ENCODE measurements around the gene CDC42EP4.

CDC42EP4 gene

DNA sequence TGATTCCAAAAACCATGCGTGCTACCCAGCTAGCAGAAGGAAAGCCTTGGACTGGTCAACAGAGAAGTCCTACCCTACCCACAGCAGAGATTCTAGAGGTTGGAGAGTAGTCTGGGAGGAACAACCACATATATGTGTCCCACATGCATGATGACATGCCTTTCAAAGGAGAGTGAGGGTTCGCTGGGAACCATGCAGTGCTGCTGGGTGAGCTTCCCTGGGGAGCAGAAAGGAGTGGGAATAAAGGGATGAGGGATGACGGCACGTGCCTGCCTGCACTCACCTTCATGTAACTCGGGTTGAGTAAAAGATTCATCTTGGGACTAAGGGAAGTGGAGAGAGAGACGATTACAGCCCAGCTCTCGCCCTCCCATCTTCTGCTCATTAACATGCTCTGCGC, 59.9 kb downstream of the CDC42EP4 start:
- DNase-seq (ENCODE audit: low read depth) = no peak

DNA sequence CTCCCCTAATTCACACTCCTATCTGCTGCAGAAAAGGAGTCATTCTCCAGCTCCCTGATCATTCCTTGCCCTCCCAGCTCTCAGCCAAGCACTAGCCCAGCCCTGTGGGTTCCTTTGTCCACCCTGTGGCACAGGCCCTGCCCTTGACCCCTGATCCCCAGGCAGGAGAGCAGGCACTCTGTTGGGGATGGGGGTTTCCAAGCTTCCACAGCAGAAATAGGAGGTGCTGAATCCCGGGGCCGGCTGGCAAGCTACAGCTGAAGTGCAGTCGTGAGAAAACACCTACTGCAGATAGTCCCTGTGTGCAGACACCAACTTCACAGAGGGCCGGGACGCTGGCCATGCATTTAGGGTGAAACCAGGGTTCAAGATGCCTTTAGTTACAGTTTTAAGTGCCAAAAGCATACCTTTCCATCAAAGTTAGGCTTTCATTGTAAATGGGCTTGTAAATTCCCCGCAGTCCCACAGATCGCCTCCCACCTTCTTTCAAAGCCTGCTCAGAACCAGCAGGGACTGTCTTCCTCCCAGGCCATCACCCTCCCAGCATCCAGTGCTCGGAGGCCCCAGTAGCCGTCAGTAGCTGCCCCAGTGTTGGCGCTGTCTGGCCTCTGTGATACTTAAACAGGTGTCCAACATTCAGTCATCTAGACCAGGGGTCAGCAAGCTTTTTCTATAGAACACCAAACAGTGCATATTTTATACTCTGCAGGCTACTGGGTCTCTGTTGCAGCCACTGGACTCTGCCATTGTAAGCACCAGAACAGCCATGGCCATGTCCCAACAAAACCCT, 60.8 kb downstream of the CDC42EP4 start:
- DNase-seq (ENCODE audit: low read depth) = no peak

DNA sequence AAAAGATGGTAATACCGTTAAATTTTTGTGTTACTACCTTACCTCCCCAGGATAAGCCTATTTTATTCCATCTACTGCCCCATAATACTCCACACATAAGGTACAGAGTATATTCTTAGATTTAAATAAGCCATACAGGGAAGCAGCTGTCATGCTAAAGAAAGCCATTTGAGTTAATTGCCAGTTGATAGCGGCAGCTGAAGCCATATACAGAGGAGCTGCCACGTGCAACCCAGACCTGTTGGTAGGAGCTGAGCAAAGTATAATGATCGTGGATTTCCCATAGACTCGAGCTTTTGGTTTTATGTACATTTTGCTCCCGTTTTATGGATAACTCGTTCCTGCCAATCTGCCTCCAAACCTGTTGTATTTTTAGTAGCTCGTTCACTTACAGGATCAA, 62.1 kb downstream of the CDC42EP4 start:
- DNase-seq (ENCODE audit: low read depth) = no peak

GRCh38 chr17:73248532-73248931, 63.3 kb downstream of the CDC42EP4 start:
- DNase-seq (ENCODE audit: low read depth) = no peak

DNA sequence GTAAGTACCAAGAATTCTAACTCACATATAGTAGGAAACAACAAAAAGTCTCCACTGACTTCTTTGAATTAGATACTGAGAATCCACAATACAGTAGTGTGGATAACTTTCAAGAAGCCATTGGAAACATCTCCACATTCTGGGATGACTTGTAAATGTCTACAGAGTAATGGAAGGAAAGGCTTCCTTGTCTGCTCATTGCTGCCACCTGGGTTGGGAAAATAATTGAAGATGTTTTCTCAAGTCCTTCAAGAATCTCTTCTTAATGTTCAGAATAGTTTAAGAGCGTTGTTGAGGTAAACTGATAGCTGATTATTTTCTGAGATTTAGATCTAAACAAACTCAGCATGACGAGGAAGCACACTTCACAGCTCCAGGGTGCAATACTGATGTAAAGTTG, 64.1 kb downstream of the CDC42EP4 start:
- DNase-seq (ENCODE audit: low read depth) = no peak

DNA sequence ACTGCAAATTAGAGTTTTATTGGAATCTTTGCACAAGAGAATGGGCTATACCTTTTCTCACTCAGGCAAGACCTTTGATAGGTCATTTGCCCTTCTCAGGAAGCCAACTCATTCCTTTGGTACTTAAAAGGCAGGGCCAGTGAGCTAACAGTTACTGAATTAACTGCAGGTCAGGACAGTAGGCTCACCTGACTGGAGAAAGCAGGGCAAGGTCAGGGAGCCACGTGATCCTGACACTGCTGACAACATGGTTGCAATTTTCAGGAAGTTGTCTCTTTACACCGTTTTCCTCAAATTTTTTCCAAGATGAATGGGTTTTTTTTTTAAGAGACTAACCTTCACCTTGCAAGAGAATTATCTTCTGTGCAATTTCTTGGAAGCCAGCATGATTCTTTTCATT, 71.2 kb downstream of the CDC42EP4 start:
- DNase-seq (ENCODE audit: low read depth) = no peak

DNA sequence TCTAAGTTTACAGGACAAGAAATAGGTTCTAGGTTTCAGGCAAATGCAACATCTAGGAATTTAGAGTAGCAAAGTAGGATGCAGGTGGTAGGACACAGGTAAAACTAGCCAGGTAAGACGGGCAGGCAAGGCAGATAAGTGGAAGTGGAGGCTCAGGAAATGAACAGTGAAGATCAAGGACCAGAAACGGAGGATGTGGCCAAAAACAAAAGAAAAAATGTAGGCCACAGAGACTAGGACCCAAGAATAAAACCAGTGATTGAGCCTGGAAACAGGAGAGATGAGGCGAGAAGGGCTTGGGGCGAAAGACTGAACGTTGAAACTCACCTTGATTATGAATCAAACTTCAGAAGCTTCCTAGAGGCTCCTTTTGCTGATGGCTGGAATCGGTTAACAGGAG, 74.1 kb downstream of the CDC42EP4 start:
- no peak for DNase-seq (ENCODE audit: low read depth)

GRCh38 chr17:73234736-73235135, 77.1 kb downstream of the CDC42EP4 start:
- DNase-seq (ENCODE audit: low read depth) = no peak
